OCI-LY3 (cell line): ENCODE results near the gene SENP3.

Experiments
- H2AFZ ChIP-seq: fragments of 200-600, 300-600 bp; shearing (Covaris generic); 2 replicates; pipeline ENCODE4 v1.6.0; 2014; ENCODE audit warnings: antibody characterized with exemption, low read depth, low read length
- H3K27ac ChIP-seq: fragments of 200-600, 300-600 bp; sonication (generic); 2 replicates; pipeline ENCODE4 v1.5.1; 2014; ENCODE audit warnings: mild to moderate bottlenecking, low read length, moderate library complexity, mixed read lengths
- H3K27me3 ChIP-seq: fragments of 200-600, 300-600 bp; sonication (generic); 2 replicates; pipeline ENCODE4 v1.6.1; 2014; ENCODE audit warnings: low read depth, low read length, mixed read lengths
- H3K36me3 ChIP-seq: fragments of 200-600, 300-600 bp; sonication (generic); replicated peaks from 2 replicates; pipeline ENCODE3; 2014; ENCODE audit warnings: low read depth, low read length, mixed read lengths
- H3K4me1 ChIP-seq: fragments of 300-600, 200-600 bp; sonication (generic); 2 replicates; pipeline ENCODE4 v1.6.1; 2014; ENCODE audit warnings: low read length, mixed read lengths
- H3K4me2 ChIP-seq: fragments of 200-600, 300-600 bp; sonication (generic); 2 replicates; pipeline ENCODE4 v1.6.1; 2014; ENCODE audit warnings: low read length, mixed read lengths
- H3K4me3 ChIP-seq: fragments of 300-600, 200-600 bp; sonication (generic); 2 replicates; pipeline ENCODE4 v1.5.1; 2014; ENCODE audit warnings: antibody characterized with exemption, mild to moderate bottlenecking, low read length, moderate library complexity
- H3K79me2 ChIP-seq: fragments of 300-600, 200-600 bp; shearing (Covaris generic); 2 replicates; pipeline ENCODE4 v1.6.1; 2014; ENCODE audit warnings: mild to moderate bottlenecking, low read length, mixed read lengths
- H3K9ac ChIP-seq: fragments of 300-600, 200-600 bp; shearing (Covaris generic); 2 replicates; pipeline ENCODE4 v1.6.0; 2014; ENCODE audit warnings: mild to moderate bottlenecking, low read length, moderate library complexity
- H3K9me3 ChIP-seq: fragments of 200-600, 300-600 bp; shearing (Covaris generic); 2 replicates; pipeline ENCODE4 v1.6.1; 2014; ENCODE audit warnings: low read length, mixed read lengths; ENCODE audit not compliant: insufficient read depth
- H4K20me1 ChIP-seq: fragments of 200-600, 300-600 bp; sonication (generic); 2 replicates; pipeline ENCODE4 v1.6.1; 2016; ENCODE audit warnings: low read length, mixed read lengths; ENCODE audit not compliant: insufficient read depth
- EZH2phosphoT487 ChIP-seq: fragments of 200-600 bp; shearing (Covaris generic); IDR thresholded peaks from 2 replicates; pipeline ENCODE4 v1.6.1; 2018; ENCODE audit warnings: antibody characterized with exemption, mixed run types, low read depth
- TF ChIP-seq, protein P1 (sequence below): fragments of 200-600, 300-600 bp; sonication (generic); IDR thresholded peaks from 2 replicates; pipeline ENCODE4 v1.5.1; 2014; ENCODE audit warnings: antibody characterized with exemption, low read length, low read depth

Gene SENP3

DNA sequence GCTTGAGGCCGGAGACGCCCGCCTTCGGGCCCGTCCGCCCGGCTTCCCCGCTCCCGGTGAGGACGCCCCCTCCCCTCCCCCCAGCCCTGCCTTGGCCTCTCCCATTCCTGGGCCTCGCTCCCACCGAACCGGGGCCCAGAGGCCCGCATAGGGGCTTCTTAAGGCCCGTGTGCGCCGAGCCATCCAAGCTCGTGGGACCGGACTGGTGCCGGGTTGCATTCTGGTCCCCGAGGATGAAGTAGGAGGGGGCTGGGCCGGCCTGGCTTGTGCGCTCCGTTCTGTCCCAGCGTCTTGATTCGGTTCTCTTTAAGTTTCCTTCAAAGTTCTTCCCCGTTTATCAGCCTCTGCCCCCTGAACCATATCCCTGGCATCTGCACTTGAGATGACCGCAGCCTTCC is 488 bp downstream of the SENP3 start:
- H4K20me1 ChIP-seq: no peaks in the 10 kb centered on the region
- H3K27ac ChIP-seq: peak overlapping the region; percentile 32
- no peaks in the 10 kb centered on the region for H3K9me3 ChIP-seq
- H3K79me2 ChIP-seq: peaks cover 45% of the 10 kb centered on the region
- no peak overlapping the region for H2AFZ ChIP-seq
- TF ChIP-seq EZH2phosphoT487: no peak
- TF ChIP-seq, protein P1, sequence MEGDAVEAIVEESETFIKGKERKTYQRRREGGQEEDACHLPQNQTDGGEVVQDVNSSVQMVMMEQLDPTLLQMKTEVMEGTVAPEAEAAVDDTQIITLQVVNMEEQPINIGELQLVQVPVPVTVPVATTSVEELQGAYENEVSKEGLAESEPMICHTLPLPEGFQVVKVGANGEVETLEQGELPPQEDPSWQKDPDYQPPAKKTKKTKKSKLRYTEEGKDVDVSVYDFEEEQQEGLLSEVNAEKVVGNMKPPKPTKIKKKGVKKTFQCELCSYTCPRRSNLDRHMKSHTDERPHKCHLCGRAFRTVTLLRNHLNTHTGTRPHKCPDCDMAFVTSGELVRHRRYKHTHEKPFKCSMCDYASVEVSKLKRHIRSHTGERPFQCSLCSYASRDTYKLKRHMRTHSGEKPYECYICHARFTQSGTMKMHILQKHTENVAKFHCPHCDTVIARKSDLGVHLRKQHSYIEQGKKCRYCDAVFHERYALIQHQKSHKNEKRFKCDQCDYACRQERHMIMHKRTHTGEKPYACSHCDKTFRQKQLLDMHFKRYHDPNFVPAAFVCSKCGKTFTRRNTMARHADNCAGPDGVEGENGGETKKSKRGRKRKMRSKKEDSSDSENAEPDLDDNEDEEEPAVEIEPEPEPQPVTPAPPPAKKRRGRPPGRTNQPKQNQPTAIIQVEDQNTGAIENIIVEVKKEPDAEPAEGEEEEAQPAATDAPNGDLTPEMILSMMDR: no peak
- peaks cover 12% of the 10 kb centered on the region for H3K36me3 ChIP-seq
- H3K9ac ChIP-seq: peak overlapping the region; percentile 85
- H3K27me3 ChIP-seq: no peaks in the 10 kb centered on the region
- H3K4me3 ChIP-seq: peak overlapping the region; percentile 90
- peak overlapping the region; percentile 95 for H3K4me2 ChIP-seq
- H3K4me1 ChIP-seq: peaks cover 42% of the 10 kb centered on the region

DNA sequence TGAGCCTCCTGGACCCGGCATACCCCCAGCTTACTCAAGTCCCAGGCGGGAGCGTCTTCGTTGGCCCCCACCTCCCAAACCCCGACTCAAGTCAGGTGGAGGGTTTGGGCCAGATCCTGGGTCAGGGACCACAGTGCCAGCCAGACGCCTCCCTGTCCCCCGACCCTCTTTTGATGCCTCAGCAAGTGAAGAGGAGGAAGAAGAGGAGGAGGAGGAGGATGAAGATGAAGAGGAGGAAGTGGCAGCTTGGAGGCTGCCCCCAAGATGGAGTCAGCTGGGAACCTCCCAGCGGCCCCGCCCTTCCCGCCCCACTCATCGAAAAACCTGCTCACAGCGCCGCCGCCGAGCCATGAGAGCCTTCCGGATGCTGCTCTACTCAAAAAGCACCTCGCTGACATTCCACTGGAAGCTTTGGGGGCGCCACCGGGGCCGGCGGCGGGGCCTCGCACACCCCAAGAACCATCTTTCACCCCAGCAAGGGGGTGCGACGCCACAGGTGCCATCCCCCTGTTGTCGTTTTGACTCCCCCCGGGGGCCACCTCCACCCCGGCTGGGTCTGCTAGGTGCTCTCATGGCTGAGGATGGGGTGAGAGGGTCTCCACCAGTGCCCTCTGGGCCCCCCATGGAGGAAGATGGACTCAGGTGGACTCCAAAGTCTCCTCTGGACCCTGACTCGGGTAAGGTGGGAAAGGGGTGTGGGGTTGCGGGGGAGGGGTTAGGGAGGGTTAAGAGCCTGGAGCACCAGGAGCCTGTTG is 1.6 kb downstream of the SENP3 start:
- Histone ChIP-seq H3K4me2 (peak overlapping the region; percentile 95), H3K36me3 (peaks cover 12% of the 10 kb centered on the region), H3K9ac (no peak overlapping the region), H2AFZ (no peak overlapping the region), H3K27ac (no peak overlapping the region), H4K20me1 (no peaks in the 10 kb centered on the region), H3K9me3 (no peaks in the 10 kb centered on the region), H3K4me3 (peak overlapping the region; percentile 90; the same call in 1 of the 2 replicates), H3K79me2 (peaks cover 45% of the 10 kb centered on the region), H3K4me1 (peaks cover 32% of the 10 kb centered on the region), H3K27me3 (no peaks in the 10 kb centered on the region)
- TF ChIP-seq, protein P1: no peak
- no peak for TF ChIP-seq EZH2phosphoT487

DNA sequence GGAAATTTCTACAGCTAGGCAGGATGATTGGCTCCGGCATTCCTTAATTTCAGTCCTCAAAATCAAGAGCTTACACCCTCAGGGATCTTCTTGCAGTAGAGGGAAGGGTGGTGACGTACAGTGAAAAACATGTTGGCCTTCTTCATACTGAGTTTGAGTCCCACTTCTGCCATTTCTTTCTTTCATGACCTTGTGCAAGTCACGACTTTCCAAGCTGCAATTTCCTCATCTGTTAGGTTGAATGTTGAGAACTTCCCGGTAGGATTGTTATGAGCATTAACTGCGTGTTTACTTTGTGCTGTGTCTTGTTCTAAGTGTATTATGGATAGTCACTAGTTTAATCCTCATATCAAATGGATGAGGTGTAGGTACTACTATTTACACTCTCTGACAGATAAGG is 7.9 kb downstream of the SENP3 start:
- H3K79me2 ChIP-seq: peaks cover 45% of the 10 kb centered on the region
- no peak overlapping the region for H3K4me2 ChIP-seq
- peaks cover 32% of the 10 kb centered on the region for H3K36me3 ChIP-seq
- TF ChIP-seq, protein P1: no peak
- no peak for TF ChIP-seq EZH2phosphoT487
- no peaks in the 10 kb centered on the region for H3K9me3 ChIP-seq
- peaks cover 11% of the 10 kb centered on the region for H3K4me1 ChIP-seq
- no peak overlapping the region for H3K9ac ChIP-seq
- no peak overlapping the region for H3K4me3 ChIP-seq
- peaks cover 9% of the 10 kb centered on the region for H4K20me1 ChIP-seq
- no peak overlapping the region for H2AFZ ChIP-seq
- H3K27ac ChIP-seq: no peak overlapping the region
- H3K27me3 ChIP-seq: no peaks in the 10 kb centered on the region

- Histone ChIP-seq H3K9ac (no peak overlapping the region), H3K27me3 (no peaks in the 10 kb centered on the region), H3K36me3 (peaks cover 37% of the 10 kb centered on the region), H4K20me1 (peaks cover 17% of the 10 kb centered on the region), H3K79me2 (peaks cover 45% of the 10 kb centered on the region), H3K9me3 (no peaks in the 10 kb centered on the region), H3K27ac (no peak overlapping the region), H3K4me3 (no peak overlapping the region), H3K4me1 (peaks cover 19% of the 10 kb centered on the region), H2AFZ (no peak overlapping the region), H3K4me2 (no peak overlapping the region)
- TF ChIP-seq EZH2phosphoT487: no peak
- TF ChIP-seq, protein P1: no peak
These were observed 8.6 kb downstream of the SENP3 start for GRCh38 chr17:7570351-7570750.
